Transverse colon (tissue), 3 donors: ENCODE measurements around the gene DCLK3.

Experiments used
- CTCF ChIP-seq, 5 experiments: fragments of 200-600 bp in 3 of 5; fragments of 450-650 bp in 2 of 5; sonication (generic) in 3 of 5; IDR thresholded peaks; 1 replicate in 2 of 5; 2 replicates in 3 of 5; pipeline ENCODE4 v1.5.1; 2016 to 2017; ENCODE audit warnings: antibody characterized with exemption in 5 of 5, inconsistent platforms in 3 of 5, mild to moderate bottlenecking in 2 of 5, moderate library complexity in 1 of 5
- POLR2A ChIP-seq: fragments of 450-650 bp; IDR thresholded peaks from one replicate; pipeline ENCODE4 v1.6.1; 2016; ENCODE audit warnings: antibody characterized with exemption, mild to moderate bottlenecking, moderate library complexity

- no peak for TF ChIP-seq CTCF (IDR thresholded peaks at IDR 0.05)
- no peak for TF ChIP-seq POLR2A
These were observed 70.7 kb downstream of the DCLK3 start for GRCh38 chr3:36693670-36694069.
